KOPT-K1 (cell line): ENCODE measurements around the gene NDUFS7.
"Not testable (repeated sequence)": the region's sequence is repeated elsewhere in the genome, so short reads cannot be mapped to it uniquely, and the experiment has no call there.

Experiments used
- H3K27ac ChIP-seq: fragments of 200-600 bp; sonication (generic); 2 replicates; pipeline ENCODE4 v1.5.1; 2016; ENCODE audit warnings: antibody characterized with exemption, mild to moderate bottlenecking, low read depth, low read length; ENCODE audit not compliant: poor library complexity, severe bottlenecking
- H3K36me3 ChIP-seq: fragments of 200-600 bp; sonication (generic); 2 replicates; pipeline ENCODE4 v1.5.1; 2017; ENCODE audit warnings: antibody characterized with exemption, mild to moderate bottlenecking, low read length, moderate library complexity; ENCODE audit not compliant: insufficient read depth
- H3K9me3 ChIP-seq: fragments of 200-600 bp; sonication (generic); 2 replicates; pipeline ENCODE4 v1.5.1; 2017; ENCODE audit warnings: antibody characterized with exemption, low read length, mild to moderate bottlenecking; ENCODE audit not compliant: insufficient read depth, poor library complexity, severe bottlenecking

Gene NDUFS7

GRCh38 chr19:1412323-1412923, 28.7 kb downstream of the NDUFS7 start:
- Histone ChIP-seq H3K27ac (no peak overlapping the region), H3K9me3 (no peaks in the 10 kb centered on the region), H3K36me3 (peaks cover 85% of the 10 kb centered on the region)

- H3K36me3 ChIP-seq: peaks cover 93% of the 10 kb centered on the region
These were observed 29.5 kb downstream of the NDUFS7 start for GRCh38 chr19:1412995-1413800.

DNA sequence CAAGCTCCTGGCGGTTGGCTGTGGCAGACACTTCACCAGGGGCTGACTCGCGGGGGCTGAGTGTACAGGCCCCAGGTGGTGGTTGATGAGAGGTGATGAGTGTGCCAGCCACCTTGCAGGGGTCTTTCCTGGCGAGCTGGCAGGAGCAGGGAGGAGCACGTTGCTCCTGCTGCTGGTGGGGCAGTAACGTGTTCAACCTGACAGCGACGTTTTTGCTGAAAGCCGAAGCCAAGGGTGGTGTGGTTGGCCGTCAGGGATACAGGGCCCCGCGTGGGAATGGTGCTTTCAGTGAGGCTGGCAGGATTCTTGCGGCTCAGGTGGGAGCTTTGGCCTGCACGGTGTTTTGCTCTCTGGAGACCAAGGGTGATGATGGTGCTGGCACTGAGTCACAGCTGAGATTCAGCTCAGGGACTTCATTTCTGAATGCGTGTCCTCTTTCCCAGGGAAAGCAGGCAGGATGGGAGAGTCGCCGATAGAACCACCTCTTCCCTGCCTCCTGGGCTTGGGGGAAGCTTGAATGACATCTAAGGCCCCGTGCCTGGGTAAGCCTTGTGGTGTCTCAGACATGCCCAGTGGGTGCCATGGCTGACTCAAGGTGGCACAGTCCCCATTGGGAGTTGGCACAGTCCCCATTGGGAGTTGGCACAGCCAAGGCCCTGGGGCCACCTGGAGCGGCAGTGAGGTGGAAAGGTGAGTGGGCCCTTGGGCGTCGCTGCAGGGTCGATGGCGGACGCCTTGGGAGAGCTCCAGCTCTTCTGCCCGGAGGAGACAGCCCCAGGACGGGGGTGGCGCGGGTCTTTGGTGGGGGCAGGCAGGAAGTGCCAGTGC, 32.5 kb downstream of the NDUFS7 start:
- Histone ChIP-seq H3K36me3 (peaks cover 96% of the 10 kb centered on the region), H3K9me3 (no peaks in the 10 kb centered on the region), H3K27ac (no peak overlapping the region)

More at GRCh38 chr19:1412995-1413800, 29.5 kb downstream of the NDUFS7 start:
- no peak overlapping the region for H3K27ac ChIP-seq
- H3K9me3 ChIP-seq: no peaks in the 10 kb centered on the region

DNA sequence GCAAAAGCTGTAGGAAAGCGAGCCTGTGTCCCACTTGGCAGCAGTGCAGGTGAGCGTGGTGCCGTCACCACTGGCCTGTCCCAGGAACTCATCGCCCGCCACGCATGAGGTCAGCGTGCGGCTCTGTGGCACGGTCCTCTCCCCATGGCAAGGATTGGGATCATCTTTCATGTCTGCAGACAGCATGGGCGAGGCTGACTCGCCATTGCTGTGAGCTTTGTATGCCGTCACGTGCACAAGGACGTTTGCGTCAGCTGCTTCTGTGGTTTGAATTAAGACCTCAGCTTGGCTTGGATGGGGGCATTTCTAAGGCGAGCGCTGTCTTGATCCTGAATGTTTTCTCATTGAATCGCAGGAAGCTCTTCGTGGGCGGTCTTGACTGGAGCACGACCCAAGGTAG, 33.4 kb downstream of the NDUFS7 start:
- H3K27ac ChIP-seq: no peak overlapping the region

GRCh38 chr19:1417681-1418495, 34.2 kb downstream of the NDUFS7 start:
- peaks cover 96% of the 10 kb centered on the region for H3K36me3 ChIP-seq
- H3K9me3 ChIP-seq: no peaks in the 10 kb centered on the region
- no peak overlapping the region for H3K27ac ChIP-seq

More for the DNA sequence above, 33.4 kb downstream of the NDUFS7 start:
- Histone ChIP-seq H3K36me3 (peaks cover 96% of the 10 kb centered on the region), H3K9me3 (no peaks in the 10 kb centered on the region)

- Histone ChIP-seq H3K27ac (no peak overlapping the region), H3K36me3 (peaks cover 96% of the 10 kb centered on the region), H3K9me3 (no peaks in the 10 kb centered on the region)
These were observed 34.7 kb downstream of the NDUFS7 start for GRCh38 chr19:1418496-1418775.

DNA sequence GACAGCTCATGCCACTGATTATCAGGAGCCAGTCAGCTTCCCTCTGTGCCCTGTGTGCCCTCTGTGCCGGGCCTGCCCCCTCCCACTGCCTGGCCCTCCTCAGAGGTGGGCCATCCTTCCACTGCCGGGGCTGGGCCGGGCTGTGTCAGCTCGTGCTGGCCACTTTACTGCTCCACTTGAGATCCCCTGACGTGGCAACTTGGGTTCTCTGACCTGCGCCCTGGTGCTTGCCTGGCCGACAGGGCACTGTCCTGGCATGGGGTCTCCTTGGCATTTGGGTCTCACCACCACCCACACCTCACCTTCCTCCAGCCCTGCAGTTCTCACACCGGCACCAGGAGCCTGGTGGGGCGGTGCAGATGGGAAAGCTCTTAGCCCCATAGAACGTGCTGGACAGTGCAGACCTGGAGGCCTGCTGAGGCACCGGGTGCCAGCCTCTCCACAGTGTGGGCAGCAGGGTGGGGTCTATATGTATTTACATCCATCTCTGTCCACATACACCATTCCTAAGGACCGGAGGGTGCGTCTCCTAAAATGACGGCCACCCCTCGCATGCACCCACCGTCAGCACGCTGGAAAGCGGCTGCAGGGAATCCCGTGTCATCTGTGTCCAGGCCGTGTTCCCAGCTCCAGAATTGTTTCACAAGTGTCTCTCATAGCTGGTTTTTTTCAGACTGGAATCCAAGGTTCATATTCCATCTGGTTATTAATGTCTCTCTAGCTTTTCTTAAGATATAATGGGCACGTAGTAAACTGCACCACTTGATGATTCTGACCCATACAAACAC, 35.4 kb downstream of the NDUFS7 start:
- no peak overlapping the region for H3K27ac ChIP-seq
- no peaks in the 10 kb centered on the region for H3K9me3 ChIP-seq
- H3K36me3 ChIP-seq: peaks cover 96% of the 10 kb centered on the region

DNA sequence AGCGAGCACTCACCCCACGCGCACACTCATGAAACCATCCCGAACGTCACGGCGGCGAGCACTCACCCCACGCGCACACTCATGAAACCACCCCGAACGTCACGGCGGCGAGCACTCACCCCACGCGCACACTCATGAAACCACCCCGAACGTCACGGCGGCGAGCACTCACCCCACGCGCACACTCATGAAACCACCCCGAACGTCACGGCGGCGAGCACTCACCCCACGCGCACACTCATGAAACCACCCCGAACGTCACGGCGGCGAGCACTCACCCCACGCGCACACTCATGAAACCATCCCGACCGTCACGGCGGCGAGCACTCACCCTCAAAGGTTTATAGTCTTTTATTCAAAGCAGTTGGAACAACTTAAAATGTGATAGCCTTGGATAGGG, 36.4 kb downstream of the NDUFS7 start:
- not testable (repeated sequence) for H3K9me3 ChIP-seq, H3K27ac ChIP-seq
- H3K36me3 ChIP-seq: peaks cover 96% of the 10 kb centered on the region

- no peaks in the 10 kb centered on the region for H3K9me3 ChIP-seq
- peaks cover 98% of the 10 kb centered on the region for H3K36me3 ChIP-seq
- H3K27ac ChIP-seq: no peak overlapping the region
These were observed 36.9 kb downstream of the NDUFS7 start for GRCh38 chr19:1420590-1420989.

- peaks cover 98% of the 10 kb centered on the region for H3K36me3 ChIP-seq
- H3K9me3 ChIP-seq: no peaks in the 10 kb centered on the region
- no peak overlapping the region for H3K27ac ChIP-seq
These were observed 37.7 kb downstream of the NDUFS7 start for GRCh38 chr19:1421218-1421957.

- Histone ChIP-seq H3K36me3 (peaks cover 98% of the 10 kb centered on the region), H3K9me3 (no peaks in the 10 kb centered on the region), H3K27ac (no peak overlapping the region)
These were observed 38.2 kb downstream of the NDUFS7 start for GRCh38 chr19:1421958-1422305.

GRCh38 chr19:1422360-1422759, 38.7 kb downstream of the NDUFS7 start:
- Histone ChIP-seq H3K9me3 (no peaks in the 10 kb centered on the region), H3K27ac (no peak overlapping the region), H3K36me3 (peaks cover 98% of the 10 kb centered on the region)

GRCh38 chr19:1422943-1423342, 39.2 kb downstream of the NDUFS7 start:
- peaks cover 98% of the 10 kb centered on the region for H3K36me3 ChIP-seq
- H3K27ac ChIP-seq: no peak overlapping the region
- H3K9me3 ChIP-seq: no peaks in the 10 kb centered on the region
